GM21786 (cell line): Measurements from ENCODE around the gene SENP1.
"Not testable (repeated sequence)": the region's sequence is repeated elsewhere in the genome, so short reads cannot be mapped to it uniquely, and the experiment has no call there.

Source experiments
- ATAC-seq: cut with Tn5 transposase; IDR thresholded peaks from one replicate; pipeline ENCODE4 v1.9.1; 2021; ENCODE audit not compliant: unreplicated experiment

Gene SENP1

DNA sequence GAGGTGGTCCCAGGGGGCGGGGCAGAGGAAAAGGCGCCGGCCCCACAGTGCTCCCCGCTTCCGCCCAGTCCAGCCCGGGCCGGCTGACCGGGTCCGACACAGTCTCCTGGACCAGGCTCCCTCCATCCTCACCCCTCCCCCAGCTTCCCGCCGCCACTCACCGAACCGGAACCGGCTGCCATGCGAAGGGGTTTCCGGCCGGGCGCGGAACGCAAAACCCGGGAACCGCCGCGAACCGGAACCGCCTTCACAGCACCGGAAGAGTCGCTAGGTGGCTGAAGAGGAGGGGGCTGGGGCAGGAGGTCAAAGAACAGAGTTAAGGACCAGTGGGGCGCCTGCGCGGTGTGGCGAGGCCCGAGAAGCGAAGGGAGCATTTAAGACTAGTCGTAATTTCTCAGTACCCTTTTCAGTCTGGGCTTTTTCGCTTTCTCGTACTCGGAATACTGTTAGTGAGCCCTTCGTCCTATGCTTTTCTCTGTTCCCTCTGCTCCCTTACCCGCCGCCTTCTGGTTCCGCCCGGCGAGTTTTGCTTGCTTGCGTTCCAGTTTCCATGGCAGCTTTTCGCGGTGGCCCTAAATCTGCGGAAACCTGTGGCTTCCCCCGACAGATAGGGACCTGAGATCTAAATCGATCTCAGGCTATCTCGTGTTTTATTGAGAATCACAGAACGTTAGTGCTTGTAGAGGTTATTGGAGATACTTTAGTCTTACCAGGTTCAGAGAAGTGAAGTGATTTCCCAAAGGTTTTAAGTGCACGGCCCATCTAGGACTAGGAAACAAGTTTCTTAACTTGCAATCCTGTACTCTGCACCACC lies at the start of gene SENP1:
SENP1 (minus strand) TSS at position 213 of the 814 bp plus-strand sequence. CDS start 4,607 bp downstream, outside the sequence.
- peak; percentile 65 for ATAC-seq

DNA sequence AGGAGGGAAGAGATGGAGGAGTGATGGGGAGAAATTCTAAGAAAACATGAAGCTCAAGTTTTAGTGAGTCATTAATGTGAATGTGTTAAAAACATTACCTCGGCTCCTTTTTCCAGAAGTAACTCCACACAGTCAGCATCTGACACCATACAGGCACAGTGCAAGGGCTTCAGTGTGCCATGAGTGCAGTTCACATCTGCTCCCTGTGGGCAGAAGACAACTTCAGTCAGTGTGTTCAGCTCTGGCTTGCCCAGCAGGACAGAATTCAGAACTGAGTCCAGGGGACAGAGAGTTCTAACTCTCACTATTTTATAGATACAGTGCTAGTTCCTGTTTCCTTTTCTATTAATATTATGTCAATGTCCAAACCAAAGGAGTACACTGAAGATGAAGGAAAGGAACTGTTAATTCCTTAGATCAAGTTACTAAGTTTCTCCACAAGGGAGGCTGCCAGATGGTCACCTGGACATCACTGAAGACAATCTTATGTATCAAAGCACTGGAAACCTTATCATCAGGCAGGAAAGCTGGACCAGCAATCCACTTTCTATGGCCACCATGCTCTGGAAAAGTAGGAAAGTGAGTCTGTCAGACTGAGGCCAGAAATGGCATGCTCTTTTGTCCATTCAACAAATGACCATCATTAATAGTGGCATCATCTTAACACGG lies 45.4 kb upstream of the SENP1 start:
- ATAC-seq, result no peak

DNA sequence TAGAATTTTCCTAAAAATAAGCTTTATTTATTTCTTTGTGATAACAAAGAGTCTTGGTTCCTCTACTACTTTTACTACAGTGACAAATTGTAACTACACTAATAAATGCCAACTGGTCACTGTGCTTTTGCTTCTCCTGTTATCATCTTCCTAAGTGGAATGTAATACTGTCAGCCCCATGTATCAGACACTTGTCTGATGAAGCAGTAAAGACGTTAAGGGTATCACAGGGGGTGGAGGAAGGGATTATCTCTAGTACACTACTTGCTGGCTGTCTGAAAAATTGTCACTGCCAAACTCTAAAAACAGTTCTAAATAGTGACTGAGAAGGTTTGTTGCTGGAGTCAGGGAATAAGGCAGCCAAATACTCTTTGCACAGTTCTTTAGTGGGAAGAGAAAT lies 40.1 kb upstream of the SENP1 start:
- no peak for ATAC-seq

GRCh38 chr12:48143898-48144297 lies 38.0 kb upstream of the SENP1 start:
- no peak for ATAC-seq

- ATAC-seq, result no peak
Measured at GRCh38 chr12:48142818-48143674, 37.2 kb upstream of the SENP1 start.

GRCh38 chr12:48135027-48135426 lies 29.1 kb upstream of the SENP1 start:
- ATAC-seq, result no peak

DNA sequence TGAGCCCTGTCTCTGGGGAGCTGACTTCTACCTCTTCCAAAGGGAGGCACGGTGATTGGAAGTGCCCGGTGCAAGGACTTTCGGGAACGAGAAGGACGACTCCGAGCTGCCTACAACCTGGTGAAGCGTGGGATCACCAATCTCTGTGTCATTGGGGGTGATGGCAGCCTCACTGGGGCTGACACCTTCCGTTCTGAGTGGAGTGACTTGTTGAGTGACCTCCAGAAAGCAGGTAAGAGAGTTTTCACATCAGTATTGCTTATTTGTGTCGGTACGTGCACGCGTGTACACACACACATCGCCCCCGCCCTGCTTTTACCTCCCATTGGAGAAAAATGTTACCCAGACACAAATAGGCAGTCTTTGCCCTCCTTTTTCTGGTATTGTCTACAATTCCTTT lies 26.9 kb upstream of the SENP1 start:
- no peak for ATAC-seq

DNA sequence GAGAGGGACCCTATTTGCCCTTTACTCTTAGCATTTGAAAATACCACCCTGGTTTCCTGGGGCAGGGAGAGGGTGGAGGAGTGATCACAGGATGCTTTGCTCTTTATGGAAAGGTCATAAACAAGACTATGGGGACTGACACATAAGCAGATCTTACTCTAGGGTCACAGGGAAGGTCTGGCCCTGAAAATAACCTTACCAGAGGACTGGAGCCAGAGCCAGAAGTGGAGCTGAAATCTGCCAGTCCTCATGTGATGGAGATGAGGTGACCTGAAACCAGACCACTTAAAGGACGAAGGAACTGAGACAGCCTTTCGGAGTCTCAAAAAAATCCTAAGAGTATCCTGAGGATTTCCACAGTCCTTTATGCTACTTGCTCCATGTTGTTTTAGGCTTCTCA lies 25.6 kb upstream of the SENP1 start:
- no peak for ATAC-seq

- ATAC-seq, result no peak
Measured at GRCh38 chr12:48129376-48129775, 23.5 kb upstream of the SENP1 start.

- ATAC-seq, result no peak
Measured at GRCh38 chr12:48128800-48129199, 22.9 kb upstream of the SENP1 start.

- ATAC-seq, result no peak
Measured at GRCh38 chr12:48126953-48127630, 21.2 kb upstream of the SENP1 start.

DNA sequence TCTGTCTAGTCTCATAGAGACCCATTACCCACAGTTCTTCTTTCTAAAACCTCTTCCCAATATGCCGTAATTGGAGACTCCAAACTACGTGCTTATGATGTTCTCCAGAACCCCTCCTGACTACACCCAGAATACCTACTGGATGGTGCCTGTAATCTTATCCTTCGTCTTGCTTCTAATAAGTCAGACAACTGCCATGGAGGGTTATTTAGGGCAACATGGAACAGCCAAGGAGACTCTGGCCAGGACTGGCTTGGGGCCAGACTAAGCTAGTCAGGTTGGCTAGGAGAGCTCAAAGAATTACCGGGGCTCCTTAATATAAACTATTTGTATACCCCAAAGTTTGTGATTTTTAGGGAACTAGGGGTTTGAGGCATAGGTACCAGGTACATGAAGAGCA lies 20.1 kb upstream of the SENP1 start:
- ATAC-seq, result no peak

DNA sequence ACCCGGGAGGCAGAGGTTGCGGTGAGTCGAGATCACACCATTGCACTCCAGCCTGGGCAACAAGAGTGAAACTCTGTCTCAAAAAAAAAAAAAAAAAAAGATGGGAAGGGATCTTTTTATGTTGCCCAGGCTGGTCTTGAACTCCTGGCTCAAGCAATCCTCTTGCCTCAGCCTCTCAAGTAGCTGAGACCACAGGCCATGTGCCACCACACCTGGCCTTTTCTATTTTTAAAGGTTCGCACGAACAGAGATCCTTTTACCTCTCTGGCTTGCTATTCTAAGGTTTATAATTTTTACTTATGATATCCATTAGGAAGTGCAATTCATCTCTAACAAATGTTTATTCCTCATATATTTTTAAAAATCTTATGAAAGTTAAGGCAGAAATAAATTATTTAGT lies 19.7 kb upstream of the SENP1 start:
- not testable (repeated sequence) for ATAC-seq

DNA sequence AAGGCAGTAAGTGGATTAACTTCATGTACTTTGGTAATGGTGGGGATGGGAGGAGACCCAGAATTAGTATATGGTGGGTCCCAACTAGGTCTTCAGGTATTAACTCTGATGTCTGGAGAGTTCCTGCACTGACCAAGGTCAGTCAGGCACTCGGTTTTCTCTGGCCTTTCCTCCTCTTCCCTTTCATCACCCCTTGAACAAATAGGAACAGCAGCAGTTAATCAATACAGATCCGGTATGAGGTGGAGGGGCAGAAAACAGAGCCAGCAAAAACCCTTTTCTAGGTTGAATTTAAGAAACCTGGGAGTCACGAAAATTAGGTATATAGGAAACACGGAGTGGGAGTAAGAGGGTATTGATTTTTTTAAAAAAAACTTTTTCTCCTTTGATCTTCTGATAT lies 17.3 kb upstream of the SENP1 start:
- ATAC-seq, result no peak

DNA sequence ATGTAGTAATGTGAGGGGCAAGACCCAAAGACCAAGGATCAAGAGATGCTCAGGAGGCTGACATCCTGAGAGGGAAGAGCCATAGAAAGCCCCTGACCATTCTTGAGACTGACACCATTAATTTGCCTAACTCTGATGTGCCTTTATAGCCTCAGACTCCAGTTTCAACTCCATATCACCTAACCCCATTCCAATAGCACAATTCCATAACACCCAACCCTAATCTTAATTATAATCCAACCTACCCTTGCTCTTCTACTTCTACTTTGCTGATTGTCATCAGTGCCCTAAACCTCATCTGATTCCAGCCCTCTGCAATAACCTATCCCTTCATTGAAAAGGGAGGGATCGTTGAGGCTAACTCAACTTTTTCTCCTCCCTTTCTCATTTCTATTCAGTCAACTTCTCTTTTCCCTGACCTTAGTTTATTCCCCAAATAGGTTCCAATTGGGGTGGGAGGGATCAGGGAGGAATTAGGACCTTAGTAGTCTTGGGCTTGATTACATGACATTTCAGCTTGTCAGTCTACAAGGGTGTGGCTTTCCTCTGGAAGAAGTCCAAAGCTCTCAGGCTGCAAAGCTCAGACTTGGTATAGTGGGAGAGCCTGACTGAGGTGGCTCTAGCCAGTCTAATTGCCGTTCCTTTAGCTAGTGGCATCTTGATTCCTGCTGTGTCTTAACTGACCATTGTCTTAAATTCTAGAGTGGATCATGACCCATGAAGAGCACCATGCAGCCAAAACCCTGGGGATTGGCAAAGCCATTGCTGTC lies 16.4 kb upstream of the SENP1 start:
- no peak for ATAC-seq

- ATAC-seq, result no peak
Measured at GRCh38 chr12:48121522-48121921, 15.6 kb upstream of the SENP1 start.

DNA sequence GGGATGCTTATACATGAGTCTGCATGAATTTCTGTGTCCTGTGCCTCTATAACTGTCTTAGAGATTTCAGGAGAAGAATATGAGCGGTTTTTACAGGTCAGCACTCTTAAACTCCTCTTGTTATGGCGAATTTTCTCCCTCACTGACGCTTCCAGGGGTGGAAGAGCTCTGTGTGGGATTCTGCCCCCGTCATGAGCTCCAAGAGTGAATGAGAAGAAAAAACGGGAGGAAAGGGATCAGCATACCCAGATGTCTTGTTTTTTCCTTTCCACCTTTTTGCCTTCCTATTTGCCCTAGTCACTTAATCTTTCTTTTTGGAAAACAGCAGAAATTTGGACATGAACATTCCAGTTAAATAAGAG lies 13.9 kb upstream of the SENP1 start:
- no peak for ATAC-seq

GRCh38 chr12:48119078-48119833 lies 13.4 kb upstream of the SENP1 start, which contains the start of gene PFKM:
PFKM (plus strand) TSS chr12:48119364; CDS start chr12:48122775, 3,411 bp downstream.
- ATAC-seq, result peak; percentile 99

GRCh38 chr12:48118284-48118871 lies 12.5 kb upstream of the SENP1 start:
- ATAC-seq, result no peak
